ENCODE data around the gene PRKCH.

PRKCH gene

GRCh38 chr14:61589691-61590581 lies 268.6 kb downstream of the PRKCH start:
- H3K4me3 ChIP-seq (ENCODE audit: low read depth, low read length) = no peak overlapping the region
- H3K27ac ChIP-seq (ENCODE audit: extremely low read depth, low read depth, low read length) = no peak overlapping the region
- ChIA-PET POLR2A (no interaction called here), CTCF (interaction anchor here (0.5 kb wide), 1 partner anchor 23 kb away, joined by 12 read pairs; no protein-coding TSS in a partner anchor)
- H3K9me3 ChIP-seq (ENCODE audit: control insufficient read depth, insufficient read depth, low read depth, low read length) = no peaks in the 10 kb centered on the region
- no peaks in the 10 kb centered on the region for H3K36me3 ChIP-seq (ENCODE audit: control insufficient read depth in 2 of 2, insufficient read depth in 1 of 2, low read length in 2 of 2)
- TF ChIP-seq ZNF311 (tag by site-specific recombination; IDR thresholded peaks at IDR 0.05; ENCODE audit: borderline replicate concordance) = no peak
- no peak for TF ChIP-seq ZNF223 (tag by site-specific recombination; IDR thresholded peaks at IDR 0.05)
- no peak for TF ChIP-seq KLF17 (tag by site-specific recombination; IDR thresholded peaks at IDR 0.05)
- no peak for TF ChIP-seq ZNF416 (tag by site-specific recombination; IDR thresholded peaks at IDR 0.05)
- TF ChIP-seq ZIC2 (tag by site-specific recombination; IDR thresholded peaks at IDR 0.05) = peak; percentile 32
- TF ChIP-seq ZNF792 (tag by site-specific recombination; IDR thresholded peaks at IDR 0.05) = no peak
- TF ChIP-seq ZNF155 (tag by site-specific recombination; IDR thresholded peaks at IDR 0.05) = no peak
- TF ChIP-seq ZNF473 (tag by site-specific recombination; IDR thresholded peaks at IDR 0.05) = no peak
- no peak for TF ChIP-seq ZFP3 (tag by site-specific recombination; IDR thresholded peaks at IDR 0.05; ENCODE audit: low read depth)
- TF ChIP-seq ZNF398 (tag by site-specific recombination; IDR thresholded peaks at IDR 0.05) = peak; percentile 35; the same call in 1 of the 2 replicates
- no peak for TF ChIP-seq ZXDB (tag by site-specific recombination; IDR thresholded peaks at IDR 0.05)
- H3K4me1 ChIP-seq (ENCODE audit: control insufficient read depth, insufficient read depth, low read length) = peaks cover 25% of the 10 kb centered on the region

- ChIA-PET POLR2A (no interaction called here), CTCF (no interaction called here)
- H3K9me3 ChIP-seq (ENCODE audit: control insufficient read depth, insufficient read depth, low read depth, low read length) = no peaks in the 10 kb centered on the region
- H3K27ac ChIP-seq (ENCODE audit: extremely low read depth, low read depth, low read length) = no peak overlapping the region
- peaks cover 10% of the 10 kb centered on the region for H3K4me1 ChIP-seq (ENCODE audit: control insufficient read depth, insufficient read depth, low read length)
- TF ChIP-seq ZNF600 (tag by site-specific recombination; IDR thresholded peaks at IDR 0.05) (no peak), SP2 (tag by site-specific recombination; IDR thresholded peaks at IDR 0.05) (no peak), ZBTB10 (tag by site-specific recombination; IDR thresholded peaks at IDR 0.05) (no peak), ZNF223 (tag by site-specific recombination; IDR thresholded peaks at IDR 0.05) (no peak), ZNF302 (tag by site-specific recombination; IDR thresholded peaks at IDR 0.05; ENCODE audit: low read depth) (no peak), ZNF114 (tag by site-specific recombination; IDR thresholded peaks at IDR 0.05) (no peak)
- H3K4me3 ChIP-seq (ENCODE audit: low read depth, low read length) = no peak overlapping the region
- H3K36me3 ChIP-seq (ENCODE audit: control insufficient read depth in 2 of 2, insufficient read depth in 1 of 2, low read length in 2 of 2) = no peaks in the 10 kb centered on the region; a peak in 1 of 3 replicates
Measured at GRCh38 chr14:61591862-61592261, 270.5 kb downstream of the PRKCH start.
